CD14-positive monocyte (primary cell): ENCODE data around the gene UPF3B. TPM values are rescaled to one million over a fixed set of nuclear protein-coding genes. Genes with fewer than 3 reads are reported as not detected.

Source experiments
- DNase-seq, 3 donors: peaks; one replicate each; pipeline ENCODE4 v3.0.0-alpha.2; 2011 to 2022
- H2AFZ ChIP-seq: 2 replicates; pipeline ENCODE4 v1.6.0; 2012; ENCODE audit warnings: mild to moderate bottlenecking, low read depth, low read length, inconsistent platforms; ENCODE audit not compliant: insufficient read depth, poor library complexity, severe bottlenecking
- H3K27ac ChIP-seq, 2 donors: 1 replicate in 1 of 2; 2 replicates in 1 of 2; pipeline ENCODE4 v1.5.1; 2012 to 2013; ENCODE audit warnings: low read length in 2 of 2, control low read depth in 1 of 2, inconsistent platforms in 1 of 2, low read depth in 1 of 2, mild to moderate bottlenecking in 1 of 2
- H3K27me3 ChIP-seq, 2 donors: one replicate each; pipeline versions ENCODE4 v1.6.0 to v1.6.1; 2011 to 2013; ENCODE audit warnings: low read length in 2 of 2; ENCODE audit not compliant: control insufficient read depth in 2 of 2, insufficient read depth in 2 of 2
- H3K36me3 ChIP-seq, 2 donors: replicated peaks in 1 of 2; 1 replicate in 1 of 2; 2 replicates in 1 of 2; pipeline versions ENCODE4 v1.5.1 to v1.6.1; 2012 to 2013; ENCODE audit warnings: low read length in 2 of 2, control low read depth in 1 of 2, inconsistent platforms in 1 of 2, mild to moderate bottlenecking in 1 of 2; ENCODE audit not compliant: insufficient read depth in 2 of 2, control insufficient read depth in 1 of 2
- H3K4me1 ChIP-seq, 2 donors: 1 replicate in 1 of 2; 2 replicates in 1 of 2; pipeline versions ENCODE4 v1.5.1 to v1.6.1; 2012 to 2013; ENCODE audit warnings: low read length in 2 of 2, control low read depth in 1 of 2, inconsistent platforms in 1 of 2, mild to moderate bottlenecking in 1 of 2, moderate library complexity in 1 of 2; ENCODE audit not compliant: insufficient read depth in 2 of 2, control insufficient read depth in 1 of 2
- H3K4me2 ChIP-seq: replicated peaks from 2 replicates; pipeline ENCODE3; 2012; ENCODE audit warnings: low read length, moderate library complexity, mild to moderate bottlenecking; ENCODE audit not compliant: poor library complexity, severe bottlenecking; ENCODE audit errors: extremely low read depth
- H3K4me3 ChIP-seq, 3 experiments: fragments of 200-600 bp in 1 of 3; sonication (generic) in 1 of 3; replicated peaks in 1 of 3; 1 replicate in 2 of 3; 2 replicates in 1 of 3; pipeline ENCODE4 v1.5.1; 2011 to 2013; ENCODE audit warnings: low read length in 3 of 3, mild to moderate bottlenecking in 3 of 3, control low read depth in 2 of 3, low read depth in 2 of 3, inconsistent platforms in 1 of 3, moderate library complexity in 1 of 3
- H3K79me2 ChIP-seq: 2 replicates; pipeline ENCODE4 v1.6.0; 2012; ENCODE audit warnings: mild to moderate bottlenecking, control low read depth, inconsistent platforms, low read length, moderate library complexity; ENCODE audit not compliant: insufficient read depth
- H3K9ac ChIP-seq: 2 replicates; pipeline ENCODE4 v1.6.0; 2017; ENCODE audit warnings: low read length, mild to moderate bottlenecking; ENCODE audit not compliant: insufficient read depth, poor library complexity, severe bottlenecking
- H3K9me3 ChIP-seq, 2 donors: replicated peaks in 1 of 2; 1 replicate in 1 of 2; 2 replicates in 1 of 2; pipeline versions ENCODE4 v1.5.1 to v1.6.1; 2012 to 2013; ENCODE audit warnings: low read length in 2 of 2, control low read depth in 1 of 2; ENCODE audit not compliant: control insufficient read depth in 1 of 2, insufficient read depth in 1 of 2
- H4K20me1 ChIP-seq: 2 replicates; pipeline ENCODE4 v1.6.0; 2012; ENCODE audit warnings: mild to moderate bottlenecking, low read length, control low read depth, moderate library complexity; ENCODE audit not compliant: insufficient read depth
- H3K27ac Mint-ChIP-seq, 7 donors: one replicate each; pipeline ENCODE4 v1.8.0; 2020; ENCODE audit warnings: mild to moderate bottlenecking in 7 of 7, mixed read lengths in 7 of 7, moderate library complexity in 6 of 7, inconsistent platforms in 2 of 7
- H3K27me3 Mint-ChIP-seq, 3 donors: one replicate each; pipeline ENCODE4 v1.8.0; 2021 to 2022; ENCODE audit warnings: low read depth in 3 of 3, mild to moderate bottlenecking in 3 of 3, mixed read lengths in 3 of 3, moderate library complexity in 3 of 3, inconsistent platforms in 1 of 3
- H3K36me3 Mint-ChIP-seq, 2 donors: one replicate each; pipeline ENCODE4 v1.8.0; 2020; ENCODE audit warnings: mixed read lengths in 2 of 2, inconsistent platforms in 1 of 2, mild to moderate bottlenecking in 1 of 2
- H3K4me1 Mint-ChIP-seq: one replicate; pipeline ENCODE4 v1.8.0; 2020; ENCODE audit warnings: mild to moderate bottlenecking, mixed read lengths
- H3K4me3 Mint-ChIP-seq, 2 donors: one replicate each; pipeline ENCODE4 v1.8.0; 2020; ENCODE audit warnings: mild to moderate bottlenecking in 2 of 2, mixed read lengths in 2 of 2, moderate library complexity in 1 of 2
- H3K9me3 Mint-ChIP-seq, 7 donors: one replicate each; pipeline ENCODE4 v1.8.0; 2020 to 2022; ENCODE audit warnings: mixed read lengths in 7 of 7, mild to moderate bottlenecking in 6 of 7, moderate library complexity in 6 of 7, inconsistent platforms in 2 of 7
- WGBS: methylation state at CpG from one replicate; pipeline ENCODE4 v1.1.5; 2013; ENCODE audit warnings: missing lambda C conversion rate; ENCODE audit not compliant: insufficient coverage; 5-methylcytosine and 5-hydroxymethylcytosine counted together
- intact Hi-C, 2 donors: fragments of 100-400 bp; cut with micrococcal nuclease; formaldehyde crosslinking; loops; one replicate each; pipeline versions ENCODE4 v1.15.0 to v1.15.1; 2023
- polyA plus RNA-seq, 3 donors: library from polyadenylated mRNA; depleted of rRNA in 1 of 3; unstranded in 2 of 3; stranded (reverse) in 1 of 3; fragments of 300-500 nt in 2 of 3; fragments of >200 nt in 1 of 3; fragmentation: Illumina TruSeq in 2 of 3; gene quantifications; 1 replicate in 2 of 3; 2 replicates in 1 of 3; pipeline ENCODE4 v1.2.3, GENCODE V29; 2012 to 2021
- TF ChIP-seq, protein P1 (sequence below): fragments of 200-600 bp; IDR thresholded peaks from one replicate; pipeline ENCODE4 v1.8.0; 2022; ENCODE audit warnings: antibody characterized with exemption, mild to moderate bottlenecking

The UPF3B gene
- polyA plus RNA-seq, 3 donors, result 2.1 to 4.2 (median 2.5) TPM

DNA sequence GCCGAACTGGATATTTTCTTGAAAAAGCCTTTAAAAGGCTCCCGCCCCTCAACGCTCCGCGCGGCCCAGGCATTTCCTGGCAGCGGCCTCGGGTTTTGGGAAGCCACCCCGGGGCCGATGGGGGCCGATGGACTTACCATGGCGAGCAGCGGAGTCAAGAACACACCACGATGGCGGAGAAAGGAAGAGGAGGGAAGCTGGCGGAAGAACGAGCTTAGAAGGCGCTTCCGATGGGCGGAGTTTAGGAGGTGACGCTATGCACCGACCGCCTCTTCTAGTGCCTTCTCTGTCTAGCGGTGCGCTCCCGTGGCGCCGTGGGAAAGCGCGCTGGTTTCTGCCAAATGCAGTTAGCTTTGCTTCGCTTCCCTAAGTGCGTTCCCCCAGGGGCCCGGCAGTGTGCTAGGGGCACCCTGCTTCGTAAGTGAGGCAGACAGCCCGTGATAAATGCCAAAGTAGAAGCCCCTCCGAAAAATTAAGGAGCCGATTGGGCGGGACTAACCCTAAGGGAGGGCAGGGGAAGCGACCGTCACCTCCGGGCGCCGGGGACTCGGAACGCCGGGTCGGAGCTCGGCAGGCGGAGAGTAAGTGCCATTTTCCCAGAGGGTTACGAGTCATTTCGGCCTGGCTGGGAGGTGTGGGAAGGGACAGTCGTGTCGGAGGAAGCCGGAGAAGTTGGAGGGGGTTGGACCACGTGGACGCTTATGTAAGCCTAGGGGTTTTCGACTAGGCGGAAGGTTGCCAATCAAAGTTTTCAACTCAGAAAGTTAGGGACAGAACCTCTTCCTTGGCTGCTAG is 61.1 kb downstream of the UPF3B start, which contains the start of gene RPL39:
RPL39 (minus strand) TSS at position 194 of the 795 bp plus-strand sequence; CDS start at position 140, 54 bp downstream.
- peak within 1 kb of the TSS; percentile 54 for H2AFZ ChIP-seq
- peaks cover 47% of the 10 kb centered on the region for H3K79me2 ChIP-seq
- Mint-ChIP-seq H3K27ac (peak within 1 kb of the TSS; percentile 95 to 98 (median 96)), H3K36me3 (peaks cover 17 to 29% of the 10 kb centered on the region in 2 donors), H3K4me1 (peaks cover 31% of the 10 kb centered on the region), H3K9me3 (peaks cover 0 to 9% (median 3%) of the 10 kb centered on the region in 7 donors), H3K4me3 (peak within 1 kb of the TSS; percentile 91 to 92), H3K27me3 (peaks cover 0 to 16% (median 1%) of the 10 kb centered on the region in 3 donors)
- peak within 1 kb of the TSS; percentile 58 to 97 (median 88) for H3K4me3 ChIP-seq
- no peaks in the 10 kb centered on the region for H3K27me3 ChIP-seq
- H3K27ac ChIP-seq, result peak within 1 kb of the TSS; percentile 87 to 100
- WGBS, result under 1% methylated on average over 31 of the region's 58 CpGs
- TF ChIP-seq, protein P1, sequence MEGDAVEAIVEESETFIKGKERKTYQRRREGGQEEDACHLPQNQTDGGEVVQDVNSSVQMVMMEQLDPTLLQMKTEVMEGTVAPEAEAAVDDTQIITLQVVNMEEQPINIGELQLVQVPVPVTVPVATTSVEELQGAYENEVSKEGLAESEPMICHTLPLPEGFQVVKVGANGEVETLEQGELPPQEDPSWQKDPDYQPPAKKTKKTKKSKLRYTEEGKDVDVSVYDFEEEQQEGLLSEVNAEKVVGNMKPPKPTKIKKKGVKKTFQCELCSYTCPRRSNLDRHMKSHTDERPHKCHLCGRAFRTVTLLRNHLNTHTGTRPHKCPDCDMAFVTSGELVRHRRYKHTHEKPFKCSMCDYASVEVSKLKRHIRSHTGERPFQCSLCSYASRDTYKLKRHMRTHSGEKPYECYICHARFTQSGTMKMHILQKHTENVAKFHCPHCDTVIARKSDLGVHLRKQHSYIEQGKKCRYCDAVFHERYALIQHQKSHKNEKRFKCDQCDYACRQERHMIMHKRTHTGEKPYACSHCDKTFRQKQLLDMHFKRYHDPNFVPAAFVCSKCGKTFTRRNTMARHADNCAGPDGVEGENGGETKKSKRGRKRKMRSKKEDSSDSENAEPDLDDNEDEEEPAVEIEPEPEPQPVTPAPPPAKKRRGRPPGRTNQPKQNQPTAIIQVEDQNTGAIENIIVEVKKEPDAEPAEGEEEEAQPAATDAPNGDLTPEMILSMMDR, result no peak
- peaks cover 35% of the 10 kb centered on the region for H4K20me1 ChIP-seq
- intact Hi-C loops, result loop anchor here in 1 of 2 donors (10.0 kb wide), 1 partner anchor 83 kb away; the partner anchor contains the start of genes NDUFA1 and RNF113A
- H3K4me1 ChIP-seq, result peaks cover 27 to 32% of the 10 kb centered on the region in 2 donors
- peak within 1 kb of the TSS; percentile 64 for H3K4me2 ChIP-seq
- H3K9ac ChIP-seq, result peak within 1 kb of the TSS; percentile 87
- peak; percentile 82 to 89 (median 85) for DNase-seq
- no peaks in the 10 kb centered on the region for H3K9me3 ChIP-seq
- peaks cover 21 to 24% of the 10 kb centered on the region in 2 donors for H3K36me3 ChIP-seq

DNA sequence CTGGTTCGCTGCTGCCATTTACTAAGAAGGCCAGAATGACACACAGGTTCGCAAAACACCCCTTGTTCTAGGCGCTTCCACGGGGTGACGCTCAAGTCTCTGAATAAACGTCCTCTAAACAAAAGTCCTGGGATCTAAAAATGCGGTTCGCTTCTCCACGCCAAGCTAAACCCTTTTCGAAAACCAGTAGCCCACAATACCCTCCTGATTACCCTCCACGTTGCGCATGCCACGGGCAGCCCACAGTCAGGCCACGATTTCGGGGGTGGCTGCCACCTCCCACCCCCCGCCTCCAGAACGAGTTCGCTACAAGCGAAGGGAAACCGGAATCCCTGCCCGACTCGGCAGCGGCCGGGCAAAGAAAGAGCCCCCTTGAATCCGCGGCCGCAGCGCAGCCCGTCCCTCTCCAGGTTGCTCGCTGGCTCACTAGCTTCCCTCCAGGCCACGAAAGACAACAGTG is 61.8 kb downstream of the UPF3B start:
- peak overlapping the region; percentile 54 for H2AFZ ChIP-seq
- no peaks in the 10 kb centered on the region for H3K27me3 ChIP-seq
- H3K4me1 Mint-ChIP-seq, result peaks cover 31% of the 10 kb centered on the region
- WGBS, result 0% methylated on average over 11 of the region's 31 CpGs
- H3K36me3 Mint-ChIP-seq, result peaks cover 17 to 29% of the 10 kb centered on the region in 2 donors
- H3K4me3 ChIP-seq, result peak overlapping the region; percentile 58 to 97 (median 88)
- peaks cover 38% of the 10 kb centered on the region for H4K20me1 ChIP-seq
- peaks cover 0 to 9% (median 3%) of the 10 kb centered on the region in 7 donors for H3K9me3 Mint-ChIP-seq
- DNase-seq, result peak; percentile 20 to 51 (median 32)
- intact Hi-C loops, result loop anchor here in 1 of 2 donors (10.0 kb wide), 1 partner anchor 84 kb away; the partner anchor contains the start of genes NDUFA1 and RNF113A
- no peaks in the 10 kb centered on the region for H3K9me3 ChIP-seq
- H3K27me3 Mint-ChIP-seq, result peaks cover 0 to 16% (median 1%) of the 10 kb centered on the region in 3 donors
- peak overlapping the region; percentile 64 for H3K4me2 ChIP-seq
- H3K4me1 ChIP-seq, result peaks cover 27 to 32% of the 10 kb centered on the region in 2 donors
- peaks cover 47% of the 10 kb centered on the region for H3K79me2 ChIP-seq
- peak overlapping the region; percentile 87 for H3K9ac ChIP-seq
- H3K27ac ChIP-seq, result peak overlapping the region; percentile 87 to 100
- peak overlapping the region; percentile 95 to 98 (median 96) for H3K27ac Mint-ChIP-seq
- H3K36me3 ChIP-seq, result peaks cover 21 to 29% of the 10 kb centered on the region in 2 donors
- peak overlapping the region; percentile 91 to 92 for H3K4me3 Mint-ChIP-seq
- TF ChIP-seq, protein P1, result no peak
